K562 (cell line): ENCODE data around the gene CCDC73. TPM values are rescaled to one million over a fixed set of nuclear protein-coding genes. Genes with fewer than 3 reads are reported as not detected.
A peak's percentile ranks its signal among the peaks of the same experiment; 100 is the strongest.

Experiments used
- ATAC-seq: fragments of 200-7000 bp; cut with Tn5 transposase; 3 replicates; pipeline ENCODE4 v1.9.1; 2020; ENCODE audit warnings: moderate library complexity
- BruUV-seq: library from RNA; stranded (reverse); fragments of 400-500 nt; replicated peaks from 2 replicates; lab custom pipeline; 2021; lab: Mats Ljungman, UMichigan
- CTCF ChIA-PET: fragments of 300-600 bp; formaldehyde crosslinking; extraction: SDS; loops from one replicate; lab custom pipeline; 2021; ENCODE audit warnings: low intra/inter-chr PET ratio; lab: Yijun Ruan, JAX
- POLR2A ChIA-PET: fragments of 300-600, 350-650 bp; sonication (Branson Sonifier 250); formaldehyde crosslinking; extraction: SDS; loops from one replicate; lab custom pipeline; 2021; ENCODE audit warnings: antibody characterized with exemption, inconsistent platforms; lab: Yijun Ruan, JAX
- DNase-seq, 4 experiments: peaks; one replicate each; pipeline versions ENCODE4 v3.0.0 to v3.0.0-alpha.2; 2011 to 2018; ENCODE audit warnings: low spot score in 3 of 4, mixed read lengths in 3 of 4; ENCODE audit errors: extremely low read depth in 1 of 4
- FAIRE-seq: peaks from 2 replicates; lab custom pipeline; 2011; peaks lifted over from hg19 to GRCh38; lab: Jason Lieb, UNC
- H2AFZ ChIP-seq: 2 replicates; pipeline ENCODE4 v1.6.0; 2011; ENCODE audit warnings: low read depth, low read length, control low read depth, inconsistent platforms
- H3K27ac ChIP-seq: fragments of 200-600 bp; 3 replicates; pipeline ENCODE4 v1.8.0; 2011; ENCODE audit warnings: low read depth, mild to moderate bottlenecking, control low read depth, inconsistent platforms, low read length, moderate library complexity, mixed read lengths; ENCODE audit errors: extremely low read depth
- H3K27me3 ChIP-seq, 2 experiments: fragments of 300-600 bp in 1 of 2; 2 replicates in 1 of 2; 3 replicates in 1 of 2; pipeline versions ENCODE4 v1.6.0 to v1.8.0; 2011; ENCODE audit warnings: inconsistent platforms in 2 of 2, low read length in 2 of 2, mild to moderate bottlenecking in 1 of 2, mixed read lengths in 1 of 2, moderate library complexity in 1 of 2; ENCODE audit not compliant: control insufficient read depth in 2 of 2, insufficient read depth in 2 of 2
- H3K36me3 ChIP-seq: fragments of 300-600 bp; 3 replicates; pipeline ENCODE4 v1.8.0; 2011; ENCODE audit warnings: mild to moderate bottlenecking, low read length, inconsistent platforms; ENCODE audit not compliant: control insufficient read depth, insufficient read depth
- H3K4me1 ChIP-seq, 2 experiments: fragments of 200-600 bp in 1 of 2; replicated peaks in 1 of 2; 2 replicates in 1 of 2; 3 replicates in 1 of 2; pipeline versions ENCODE4 v1.5.1 to v1.8.0; 2011; ENCODE audit warnings: inconsistent platforms in 2 of 2, low read length in 2 of 2, mild to moderate bottlenecking in 1 of 2, mixed read lengths in 1 of 2, moderate library complexity in 1 of 2; ENCODE audit not compliant: control insufficient read depth in 2 of 2, insufficient read depth in 2 of 2
- H3K4me2 ChIP-seq: 2 replicates; pipeline ENCODE4 v1.6.1; 2011; ENCODE audit warnings: low read length, control low read depth, inconsistent platforms, mixed read lengths; ENCODE audit not compliant: insufficient read depth
- H3K4me3 ChIP-seq: fragments of 200-600 bp; sonication (generic), shearing (Covaris generic); 2 replicates; pipeline ENCODE4 v1.5.1; 2016; ENCODE audit warnings: control low read depth, inconsistent platforms
- H3K79me2 ChIP-seq: fragments of 200-600 bp; 3 replicates; pipeline ENCODE4 v1.8.0; 2011; ENCODE audit warnings: low read length, inconsistent platforms; ENCODE audit not compliant: control insufficient read depth, insufficient read depth
- H3K9ac ChIP-seq, 2 experiments: 2 replicates each; pipeline versions ENCODE4 v1.6.0 to v1.6.1; 2011; ENCODE audit warnings: low read depth in 2 of 2, low read length in 2 of 2, control low read depth in 1 of 2, inconsistent platforms in 1 of 2, mild to moderate bottlenecking in 1 of 2, mixed read lengths in 1 of 2; ENCODE audit not compliant: insufficient read depth in 1 of 2
- H3K9me1 ChIP-seq: one replicate; pipeline ENCODE4 v1.6.0; 2011; ENCODE audit warnings: inconsistent platforms, mild to moderate bottlenecking, low read length, moderate library complexity; ENCODE audit not compliant: control insufficient read depth, insufficient read depth
- H3K9me3 ChIP-seq: replicated peaks from 2 replicates; pipeline ENCODE4 v1.5.1; 2011; ENCODE audit warnings: low read depth, low read length, inconsistent platforms; ENCODE audit not compliant: control insufficient read depth, insufficient read depth
- H4K20me1 ChIP-seq: replicated peaks from 2 replicates; pipeline ENCODE4 v1.6.1; 2011; ENCODE audit warnings: low read length, inconsistent platforms, mixed read lengths; ENCODE audit not compliant: control insufficient read depth, insufficient read depth
- BRD4 ChIP-seq: fragments of 200-600 bp; sonication (generic); IDR thresholded peaks from 2 replicates; pipeline ENCODE4 v1.6.1; 2017; ENCODE audit warnings: inconsistent platforms
- C11orf30 ChIP-seq: fragments of 450-650 bp; IDR thresholded peaks from 2 replicates; pipeline ENCODE4 v1.6.1; 2016; ENCODE audit warnings: low read depth, mild to moderate bottlenecking
- ETV5 ChIP-seq: sonication (generic); formaldehyde crosslinking; IDR thresholded peaks from 2 replicates; pipeline ENCODE4 v1.4.0; 2020; ENCODE audit warnings: low read depth, mild to moderate bottlenecking, missing genetic modification reagents
- HDGF ChIP-seq: fragments of 450-650 bp; IDR thresholded peaks from 2 replicates; pipeline ENCODE4 v1.6.1; 2016
- HNRNPL ChIP-seq: fragments of 200-400 bp; formaldehyde crosslinking; IDR thresholded peaks from 2 replicates; pipeline ENCODE4 v1.6.1; 2017; ENCODE audit warnings: low read depth, mild to moderate bottlenecking, low read length
- KLF6 ChIP-seq: fragments of 250-450 bp; sonication (Bioruptor Pico); IDR thresholded peaks from 2 replicates; pipeline ENCODE4 v1.4.0; 2020; ENCODE audit warnings: mild to moderate bottlenecking, moderate library complexity, borderline replicate concordance
- PRMT5 ChIP-seq: sonication (generic); formaldehyde crosslinking; IDR thresholded peaks from 2 replicates; pipeline ENCODE4 v1.5.0; 2020; ENCODE audit warnings: missing genetic modification reagents
- TSC22D4 ChIP-seq: fragments of 450-650 bp; IDR thresholded peaks from 2 replicates; pipeline ENCODE4 v1.6.1; 2016; ENCODE audit warnings: missing genetic modification characterization, missing biosample characterization, control low read depth
- ZFP91 ChIP-seq: sonication (generic); formaldehyde crosslinking; IDR thresholded peaks from 2 replicates; pipeline ENCODE4 v1.8.0; 2022; ENCODE audit warnings: mild to moderate bottlenecking, missing genetic modification reagents
- ZNF217 ChIP-seq: sonication (generic); formaldehyde crosslinking; IDR thresholded peaks from 2 replicates; pipeline ENCODE4 v1.8.0; 2022; ENCODE audit warnings: mild to moderate bottlenecking, missing genetic modification reagents
- ZNF316 ChIP-seq: fragments of 450-650 bp; IDR thresholded peaks from 2 replicates; pipeline ENCODE4 v1.6.1; 2016
- ZNF584 ChIP-seq: fragments of 200-800 bp; sonication (Bioruptor generic); IDR thresholded peaks from 2 replicates; pipeline ENCODE4 v1.6.1; 2016; ENCODE audit warnings: low read depth, mild to moderate bottlenecking, missing genetic modification characterization, missing compliant biosample characterization
- ZNF75A ChIP-seq: fragments of 450-650 bp; formaldehyde crosslinking; IDR thresholded peaks from 2 replicates; pipeline ENCODE4 v1.4.0; 2020; ENCODE audit warnings: mild to moderate bottlenecking
- in situ Hi-C: fragments of 300-500 bp; cut with MboI; formaldehyde crosslinking; loops from 4 replicates; pipeline ENCODE4 v1.15.0; 2018; ENCODE audit warnings: inconsistent platforms, mixed read lengths
- intact Hi-C: fragments of 100-400 bp; cut with micrococcal nuclease; formaldehyde crosslinking; loops from 2 replicates; pipeline ENCODE4 v1.14.2; 2022
- polyA plus RNA-seq, 8 experiments: library from polyadenylated mRNA; depleted of rRNA in 4 of 8; stranded (reverse) in 5 of 8; unstranded in 3 of 8; fragments of >200 nt; fragmentation: Nextera tagmentation in 2 of 8; fragmentation: Illumina TruSeq in 1 of 8; extraction: Ambion mirVana in 2 of 8; extraction: Trizol in 1 of 8; gene quantifications; 2 replicates each; pipeline versions ENCODE4 v1.2.1 to v1.2.3, GENCODE V29; 2011 to 2014; ENCODE audit warnings: inconsistent platforms in 1 of 8, missing spikeins in 1 of 8
- total RNA-seq, 7 experiments: library from RNA; depleted of rRNA in 6 of 7; stranded (reverse); fragments of >200 nt in 6 of 7; fragmentation: Illumina TruSeq in 2 of 7; extraction: Trizol in 2 of 7; gene quantifications; 2 replicates each; pipeline versions ENCODE4 v1.2.1 to v1.2.3, GENCODE V29; 2011 to 2021; ENCODE audit warnings: low replicate concordance in 1 of 7
- TF ChIP-seq, protein P1 (sequence below): fragments of 450-650 bp; formaldehyde crosslinking; IDR thresholded peaks from 2 replicates; pipeline ENCODE4 v1.4.0; 2020; ENCODE audit warnings: mild to moderate bottlenecking
- TF ChIP-seq, protein P2 (sequence below), 2 experiments: IDR thresholded peaks; 2 replicates each; pipeline ENCODE4 v1.6.1; 2012; ENCODE audit warnings: improper control_type of control experiment in 2 of 2, low read depth in 2 of 2, low read length in 2 of 2, borderline replicate concordance in 1 of 2

Gene CCDC73
- total and polyA plus RNA-seq, 9 of the 15 experiments (the other 6 are each of a cell fraction or from before 2014, with no cell fraction given), result 0.20 to 0.21 TPM; not detected in 7

GRCh38 chr11:32820497-32820896 is 26.0 kb upstream of the CCDC73 start:
- no peak overlapping the region for H3K4me2 ChIP-seq
- peaks cover 7 to 8% of the 10 kb centered on the region in 2 experiments; a peak in 3 of 5 replicates for H3K27me3 ChIP-seq
- no peak overlapping the region for H3K9ac ChIP-seq
- H3K9me1 ChIP-seq, result no peaks in the 10 kb centered on the region
- in situ Hi-C loops, result no loop called here
- no peak overlapping the region for H3K4me3 ChIP-seq
- no peaks in the 10 kb centered on the region for H4K20me1 ChIP-seq
- intact Hi-C loops, result no loop called here
- H3K4me1 ChIP-seq, result no peaks in the 10 kb centered on the region
- no TSS peak for BruUV-seq
- H3K36me3 ChIP-seq, result no peaks in the 10 kb centered on the region
- ChIA-PET POLR2A (no interaction called here), CTCF (no interaction called here)
- DNase-seq (no peak), FAIRE-seq (no peak), ATAC-seq (no peak)
- no peak overlapping the region for H2AFZ ChIP-seq
- no peaks in the 10 kb centered on the region for H3K79me2 ChIP-seq
- H3K9me3 ChIP-seq, result no peaks in the 10 kb centered on the region
- no peak overlapping the region for H3K27ac ChIP-seq
- TF ChIP-seq ZNF75A (CRISPR knock-in tag), result no peak
- peak; percentile 53 for TF ChIP-seq ZNF316
- TF ChIP-seq KLF6 (CRISPR knock-in tag), result no peak
- TF ChIP-seq, protein P1, sequence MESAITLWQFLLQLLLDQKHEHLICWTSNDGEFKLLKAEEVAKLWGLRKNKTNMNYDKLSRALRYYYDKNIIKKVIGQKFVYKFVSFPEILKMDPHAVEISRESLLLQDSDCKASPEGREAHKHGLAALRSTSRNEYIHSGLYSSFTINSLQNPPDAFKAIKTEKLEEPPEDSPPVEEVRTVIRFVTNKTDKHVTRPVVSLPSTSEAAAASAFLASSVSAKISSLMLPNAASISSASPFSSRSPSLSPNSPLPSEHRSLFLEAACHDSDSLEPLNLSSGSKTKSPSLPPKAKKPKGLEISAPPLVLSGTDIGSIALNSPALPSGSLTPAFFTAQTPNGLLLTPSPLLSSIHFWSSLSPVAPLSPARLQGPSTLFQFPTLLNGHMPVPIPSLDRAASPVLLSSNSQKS (CRISPR knock-in tag), result no peak
- no peak for TF ChIP-seq BRD4
- no peak for TF ChIP-seq HNRNPL
- TF ChIP-seq HDGF, result no peak
- no peak for TF ChIP-seq ZNF584 (CRISPR knock-in tag)
- TF ChIP-seq, protein P2, sequence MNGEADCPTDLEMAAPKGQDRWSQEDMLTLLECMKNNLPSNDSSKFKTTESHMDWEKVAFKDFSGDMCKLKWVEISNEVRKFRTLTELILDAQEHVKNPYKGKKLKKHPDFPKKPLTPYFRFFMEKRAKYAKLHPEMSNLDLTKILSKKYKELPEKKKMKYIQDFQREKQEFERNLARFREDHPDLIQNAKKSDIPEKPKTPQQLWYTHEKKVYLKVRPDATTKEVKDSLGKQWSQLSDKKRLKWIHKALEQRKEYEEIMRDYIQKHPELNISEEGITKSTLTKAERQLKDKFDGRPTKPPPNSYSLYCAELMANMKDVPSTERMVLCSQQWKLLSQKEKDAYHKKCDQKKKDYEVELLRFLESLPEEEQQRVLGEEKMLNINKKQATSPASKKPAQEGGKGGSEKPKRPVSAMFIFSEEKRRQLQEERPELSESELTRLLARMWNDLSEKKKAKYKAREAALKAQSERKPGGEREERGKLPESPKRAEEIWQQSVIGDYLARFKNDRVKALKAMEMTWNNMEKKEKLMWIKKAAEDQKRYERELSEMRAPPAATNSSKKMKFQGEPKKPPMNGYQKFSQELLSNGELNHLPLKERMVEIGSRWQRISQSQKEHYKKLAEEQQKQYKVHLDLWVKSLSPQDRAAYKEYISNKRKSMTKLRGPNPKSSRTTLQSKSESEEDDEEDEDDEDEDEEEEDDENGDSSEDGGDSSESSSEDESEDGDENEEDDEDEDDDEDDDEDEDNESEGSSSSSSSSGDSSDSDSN (IDR thresholded peaks at IDR 0.05; ENCODE audit: borderline replicate concordance in 1 of 2, low read depth in 2 of 2, low read length in 2 of 2), result no peak
- TF ChIP-seq ZFP91 (CRISPR knock-in tag), result no peak
- no peak for TF ChIP-seq ZNF217 (CRISPR knock-in tag)
- no peak for TF ChIP-seq ETV5 (CRISPR knock-in tag)
- no peak for TF ChIP-seq PRMT5 (CRISPR knock-in tag)
- TF ChIP-seq C11orf30, result 0 out of 2 replicates have a peak, but pooled peaks have one; percentile 18
- no peak for TF ChIP-seq TSC22D4
